HG02943 (cell line): Measurements from ENCODE around the gene OBSCN.
A peak's percentile ranks its signal among the peaks of the same experiment; 100 is the strongest.

ENCODE experiments used
- ATAC-seq: cut with Tn5 transposase; IDR thresholded peaks from one replicate; pipeline ENCODE4 v1.9.1; 2021; ENCODE audit warnings: mild to moderate bottlenecking, low read depth, moderate library complexity; ENCODE audit not compliant: unreplicated experiment

The OBSCN gene, protein sequence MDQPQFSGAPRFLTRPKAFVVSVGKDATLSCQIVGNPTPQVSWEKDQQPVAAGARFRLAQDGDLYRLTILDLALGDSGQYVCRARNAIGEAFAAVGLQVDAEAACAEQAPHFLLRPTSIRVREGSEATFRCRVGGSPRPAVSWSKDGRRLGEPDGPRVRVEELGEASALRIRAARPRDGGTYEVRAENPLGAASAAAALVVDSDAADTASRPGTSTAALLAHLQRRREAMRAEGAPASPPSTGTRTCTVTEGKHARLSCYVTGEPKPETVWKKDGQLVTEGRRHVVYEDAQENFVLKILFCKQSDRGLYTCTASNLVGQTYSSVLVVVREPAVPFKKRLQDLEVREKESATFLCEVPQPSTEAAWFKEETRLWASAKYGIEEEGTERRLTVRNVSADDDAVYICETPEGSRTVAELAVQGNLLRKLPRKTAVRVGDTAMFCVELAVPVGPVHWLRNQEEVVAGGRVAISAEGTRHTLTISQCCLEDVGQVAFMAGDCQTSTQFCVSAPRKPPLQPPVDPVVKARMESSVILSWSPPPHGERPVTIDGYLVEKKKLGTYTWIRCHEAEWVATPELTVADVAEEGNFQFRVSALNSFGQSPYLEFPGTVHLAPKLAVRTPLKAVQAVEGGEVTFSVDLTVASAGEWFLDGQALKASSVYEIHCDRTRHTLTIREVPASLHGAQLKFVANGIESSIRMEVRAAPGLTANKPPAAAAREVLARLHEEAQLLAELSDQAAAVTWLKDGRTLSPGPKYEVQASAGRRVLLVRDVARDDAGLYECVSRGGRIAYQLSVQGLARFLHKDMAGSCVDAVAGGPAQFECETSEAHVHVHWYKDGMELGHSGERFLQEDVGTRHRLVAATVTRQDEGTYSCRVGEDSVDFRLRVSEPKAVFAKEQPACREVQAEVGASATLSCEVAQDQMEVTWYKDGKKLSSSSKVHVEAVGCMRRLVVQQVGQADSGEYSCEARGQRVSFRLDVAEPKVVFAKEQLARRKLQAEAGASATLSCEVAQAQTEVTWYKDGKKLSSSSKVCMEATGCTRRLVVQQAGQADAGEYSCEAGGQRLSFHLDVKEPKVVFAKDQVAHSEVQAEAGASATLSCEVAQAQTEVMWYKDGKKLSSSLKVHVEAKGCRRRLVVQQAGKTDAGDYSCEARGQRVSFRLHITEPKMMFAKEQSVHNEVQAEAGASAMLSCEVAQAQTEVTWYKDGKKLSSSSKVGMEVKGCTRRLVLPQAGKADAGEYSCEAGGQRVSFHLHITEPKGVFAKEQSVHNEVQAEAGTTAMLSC (N-terminal part only)

DNA sequence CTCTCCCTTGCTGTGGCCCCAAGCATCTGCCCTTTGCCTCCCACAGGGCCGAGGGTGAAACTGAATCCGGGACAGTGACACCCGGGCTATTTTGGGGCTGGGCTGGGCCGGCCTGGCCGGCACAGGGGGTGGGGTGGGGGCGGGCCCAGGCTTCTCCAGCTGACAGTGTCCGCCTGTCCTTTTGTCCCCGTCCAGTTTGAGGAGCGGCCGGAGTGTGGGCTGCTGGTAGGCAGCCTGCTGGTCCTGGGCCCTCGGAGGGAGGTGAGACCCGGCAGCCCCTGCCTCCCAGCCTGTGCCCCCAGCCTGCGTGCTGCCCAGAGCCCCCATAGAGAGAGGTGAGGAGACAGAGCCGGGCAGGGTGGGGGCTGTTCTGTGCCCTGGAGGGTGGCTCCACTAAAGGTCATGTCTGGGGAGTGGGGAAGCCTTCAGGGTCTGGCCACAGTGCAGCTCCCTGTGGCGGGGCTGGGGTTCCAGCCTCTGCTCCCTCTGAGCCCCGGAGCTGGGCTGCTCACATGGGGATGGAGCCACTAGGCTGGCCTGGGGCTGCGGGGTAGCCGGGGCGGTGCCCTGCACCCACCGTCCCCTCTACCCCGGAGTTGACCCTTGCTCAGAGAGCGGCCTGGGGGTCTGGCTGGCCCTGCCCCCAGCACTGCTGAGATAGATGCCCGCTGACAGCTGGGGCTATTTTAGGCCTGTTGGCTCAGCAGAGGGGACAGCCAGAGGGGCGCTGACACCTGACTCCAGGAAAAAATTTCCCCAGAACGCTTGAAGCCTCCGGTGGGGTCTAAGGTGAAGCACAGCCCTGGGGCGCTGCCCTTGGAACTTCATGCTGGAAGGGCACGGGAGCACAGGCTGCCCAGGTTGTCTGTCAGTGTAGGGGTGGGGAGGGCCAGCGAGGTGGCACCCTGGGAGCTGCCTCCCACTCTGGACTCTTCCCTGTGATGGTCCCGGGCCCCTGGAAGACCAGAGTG lies at the start of gene OBSCN:
TSS of gene OBSCN (plus strand) at position 194 of the 971 bp plus-strand sequence. CDS start 3,740 bp downstream, outside the sequence.
- no peak for ATAC-seq

DNA sequence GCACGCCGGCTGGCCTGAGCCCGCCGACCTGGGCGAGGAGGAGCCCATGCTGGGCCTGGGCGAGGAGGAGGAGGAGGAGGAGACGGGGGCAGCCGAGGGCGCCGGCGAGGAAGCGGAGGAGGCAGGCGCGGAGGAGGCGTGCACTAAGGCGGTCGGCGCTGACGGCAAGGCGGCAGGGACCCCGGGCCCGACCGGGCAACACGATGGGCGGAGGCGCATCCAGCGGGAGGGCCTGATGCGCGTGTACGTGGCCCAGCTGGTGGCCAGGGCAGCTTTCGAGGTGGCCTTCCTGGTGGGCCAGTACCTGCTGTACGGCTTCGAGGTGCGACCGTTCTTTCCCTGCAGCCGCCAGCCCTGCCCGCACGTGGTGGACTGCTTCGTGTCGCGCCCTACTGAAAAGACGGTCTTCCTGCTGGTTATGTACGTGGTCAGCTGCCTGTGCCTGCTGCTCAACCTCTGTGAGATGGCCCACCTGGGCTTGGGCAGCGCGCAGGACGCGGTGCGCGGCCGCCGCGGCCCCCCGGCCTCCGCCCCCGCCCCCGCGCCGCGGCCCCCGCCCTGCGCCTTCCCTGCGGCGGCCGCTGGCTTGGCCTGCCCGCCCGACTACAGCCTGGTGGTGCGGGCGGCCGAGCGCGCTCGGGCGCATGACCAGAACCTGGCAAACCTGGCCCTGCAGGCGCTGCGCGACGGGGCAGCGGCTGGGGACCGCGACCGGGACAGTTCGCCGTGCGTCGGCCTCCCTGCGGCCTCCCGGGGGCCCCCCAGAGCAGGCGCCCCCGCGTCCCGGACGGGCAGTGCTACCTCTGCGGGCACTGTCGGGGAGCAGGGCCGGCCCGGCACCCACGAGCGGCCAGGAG lies 49.5 kb upstream of the OBSCN start:
- ATAC-seq, result no peak

DNA sequence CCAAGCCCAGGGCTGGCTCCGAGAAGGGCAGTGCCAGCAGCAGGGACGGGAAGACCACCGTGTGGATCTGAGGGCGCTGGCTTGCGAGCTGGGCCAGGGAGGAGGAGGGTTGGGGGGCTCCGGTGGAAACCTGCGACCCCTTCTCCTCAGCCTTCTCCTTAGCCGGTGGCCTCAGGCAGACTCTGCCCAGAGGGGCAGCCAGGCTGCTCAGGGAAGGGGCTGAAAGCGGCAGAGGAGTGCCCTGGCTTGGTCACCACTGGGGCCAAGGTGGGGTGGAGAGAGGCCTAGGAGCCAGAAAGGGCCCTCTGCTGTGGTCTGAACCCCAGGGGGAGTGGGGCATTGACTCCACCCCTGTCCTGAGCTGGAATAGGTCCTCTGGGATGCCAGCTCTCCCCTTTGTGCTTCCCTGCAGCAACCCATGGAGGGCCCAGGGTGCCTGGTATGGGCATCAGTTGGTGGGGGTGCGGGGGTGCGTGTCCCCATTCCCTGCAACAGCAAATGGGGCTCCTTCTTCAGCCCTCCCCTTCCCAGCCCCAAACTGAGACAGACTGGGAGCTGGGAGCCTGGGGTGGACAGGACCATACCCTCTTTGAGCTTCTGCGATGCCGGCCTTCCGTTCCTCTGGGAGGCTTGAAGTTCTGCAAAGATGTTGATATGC lies 48.7 kb upstream of the OBSCN start:
- no peak for ATAC-seq

DNA sequence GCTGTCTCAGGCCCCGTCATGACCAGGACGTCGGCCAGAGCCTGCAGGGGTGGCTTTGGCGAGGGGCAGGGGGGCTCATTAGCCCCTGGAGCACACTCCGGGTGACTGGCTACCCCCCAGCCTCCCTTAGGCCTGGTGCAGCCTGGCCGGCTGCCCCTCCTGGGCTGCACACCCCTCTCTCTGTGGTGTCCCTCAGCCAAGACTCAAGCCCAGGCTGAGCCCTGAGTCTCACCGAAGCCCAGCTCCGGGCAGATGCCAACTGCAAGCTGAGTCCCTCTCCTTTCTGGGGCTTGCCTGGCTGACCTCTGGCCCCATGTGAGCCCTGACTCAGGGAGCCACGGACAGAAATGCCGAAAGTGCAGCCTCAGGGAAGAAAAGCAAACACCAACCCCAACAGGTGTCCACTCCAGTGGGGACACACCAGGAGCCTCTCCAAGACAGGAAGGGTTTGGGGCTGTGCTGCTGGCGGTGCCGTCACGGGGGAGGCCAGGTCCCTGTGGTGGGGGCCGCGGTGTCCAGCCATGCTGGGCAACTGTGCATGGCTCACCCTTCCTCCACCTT lies 47.6 kb upstream of the OBSCN start:
- ATAC-seq, result no peak

DNA sequence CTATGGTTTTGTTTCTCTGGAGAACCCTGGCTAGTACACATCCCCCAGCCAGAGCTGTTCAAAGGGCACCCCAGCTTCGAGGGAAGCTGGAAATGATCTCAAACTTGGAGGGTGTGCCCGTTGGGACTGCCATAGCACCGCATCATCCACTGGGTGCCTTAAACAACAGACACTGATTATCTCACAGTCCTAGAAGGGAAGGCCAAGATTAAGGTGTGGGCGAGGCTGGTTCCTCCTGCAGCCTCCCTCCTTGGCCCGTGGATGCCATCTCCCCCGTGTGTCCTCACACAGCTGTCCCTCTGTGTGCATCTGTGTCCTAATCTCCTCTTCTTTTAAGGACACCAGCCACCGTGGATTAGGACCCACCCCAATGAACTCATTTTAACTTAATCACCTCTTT lies 46.5 kb upstream of the OBSCN start:
- ATAC-seq, result no peak

DNA sequence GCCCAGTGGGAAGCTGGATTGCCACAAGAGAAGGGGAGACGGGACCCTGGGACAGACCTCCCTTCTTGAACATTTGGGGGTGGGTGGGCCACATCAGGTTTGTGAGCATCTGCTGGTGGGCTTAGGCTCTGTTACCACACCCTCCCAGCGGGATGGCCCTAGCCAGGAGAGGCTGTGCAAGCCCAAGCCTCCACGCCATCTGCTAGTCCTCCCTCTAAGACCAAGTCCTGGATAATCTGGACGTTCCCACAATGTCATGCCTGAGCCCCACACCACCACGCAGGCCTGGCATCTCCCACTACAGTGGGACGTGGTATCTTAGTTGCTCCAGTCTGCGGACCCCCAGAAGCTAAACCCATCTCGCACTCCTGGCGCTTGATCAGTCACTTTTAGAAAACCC lies 46.0 kb upstream of the OBSCN start:
- ATAC-seq, result no peak

DNA sequence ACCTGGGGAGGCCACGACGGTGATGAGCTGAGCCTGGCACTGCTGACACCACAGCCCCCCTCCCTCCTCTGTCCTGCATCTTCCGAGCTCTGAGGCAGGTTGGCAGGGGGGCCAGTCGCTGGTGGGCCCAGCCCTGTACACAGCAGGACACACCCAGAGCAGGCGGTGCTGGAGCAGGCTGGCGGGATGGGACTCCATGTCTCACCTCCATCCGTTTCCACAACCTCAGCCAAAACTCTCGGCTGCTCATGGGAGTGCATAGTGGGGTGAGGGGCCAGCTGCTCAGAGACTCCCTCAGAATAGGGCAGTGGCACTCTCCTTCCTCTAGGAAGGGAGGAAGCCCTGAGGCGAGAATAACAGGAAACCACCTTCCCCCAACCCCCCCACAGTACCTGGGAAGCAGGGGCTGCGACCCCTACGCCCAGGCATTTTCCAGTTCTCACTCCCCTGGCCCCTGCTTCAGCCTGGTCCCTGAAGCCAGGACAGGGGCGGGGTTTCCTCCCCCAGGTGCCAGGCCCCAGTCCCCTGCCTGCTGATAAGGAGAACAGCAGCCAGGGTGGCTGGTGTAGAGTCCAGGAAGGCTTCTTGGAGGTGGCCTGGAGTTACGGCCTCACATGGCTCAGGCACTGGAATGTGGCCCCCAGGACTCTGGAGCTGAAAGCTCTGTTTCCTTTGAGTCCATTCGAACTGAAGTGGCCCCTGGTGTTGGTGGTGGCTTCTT lies 45.4 kb upstream of the OBSCN start:
- no peak for ATAC-seq

DNA sequence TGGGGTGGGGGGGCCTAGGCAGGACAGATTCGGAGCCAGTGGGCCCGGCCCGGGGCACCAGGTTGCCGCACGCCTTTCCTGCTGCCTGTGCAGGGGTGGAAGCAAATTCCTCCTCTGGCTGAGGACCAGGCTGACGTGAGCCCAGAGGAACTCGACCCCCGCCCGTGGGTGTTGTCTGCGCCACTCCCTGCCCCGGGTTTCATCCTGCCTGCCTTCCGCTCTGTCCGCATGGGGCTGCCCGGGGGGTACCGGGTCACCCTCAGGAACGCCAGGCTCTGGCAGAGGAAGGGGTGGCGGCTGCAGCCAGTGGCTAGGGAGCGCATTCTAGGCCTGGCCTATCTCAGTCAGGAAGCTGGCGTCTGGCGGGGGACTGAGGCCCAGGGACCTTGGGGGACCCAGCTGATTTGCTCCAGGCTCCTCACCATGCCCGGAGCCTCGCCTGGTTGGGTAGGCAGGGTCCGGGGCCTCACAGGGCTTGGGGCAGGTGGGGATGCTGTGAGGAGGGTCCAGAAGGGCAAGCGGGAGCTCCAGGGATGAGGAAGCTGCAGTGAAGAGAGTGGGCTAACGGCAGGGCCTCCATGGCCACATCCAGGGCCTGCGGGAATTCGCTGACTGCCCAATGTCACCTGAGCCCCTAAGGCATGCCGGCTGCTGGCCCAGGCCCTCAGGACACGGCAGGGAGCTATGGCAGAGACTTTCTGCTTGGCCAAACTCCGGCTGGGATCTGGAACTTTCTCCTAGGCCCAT lies 44.7 kb upstream of the OBSCN start:
- ATAC-seq, result no peak

DNA sequence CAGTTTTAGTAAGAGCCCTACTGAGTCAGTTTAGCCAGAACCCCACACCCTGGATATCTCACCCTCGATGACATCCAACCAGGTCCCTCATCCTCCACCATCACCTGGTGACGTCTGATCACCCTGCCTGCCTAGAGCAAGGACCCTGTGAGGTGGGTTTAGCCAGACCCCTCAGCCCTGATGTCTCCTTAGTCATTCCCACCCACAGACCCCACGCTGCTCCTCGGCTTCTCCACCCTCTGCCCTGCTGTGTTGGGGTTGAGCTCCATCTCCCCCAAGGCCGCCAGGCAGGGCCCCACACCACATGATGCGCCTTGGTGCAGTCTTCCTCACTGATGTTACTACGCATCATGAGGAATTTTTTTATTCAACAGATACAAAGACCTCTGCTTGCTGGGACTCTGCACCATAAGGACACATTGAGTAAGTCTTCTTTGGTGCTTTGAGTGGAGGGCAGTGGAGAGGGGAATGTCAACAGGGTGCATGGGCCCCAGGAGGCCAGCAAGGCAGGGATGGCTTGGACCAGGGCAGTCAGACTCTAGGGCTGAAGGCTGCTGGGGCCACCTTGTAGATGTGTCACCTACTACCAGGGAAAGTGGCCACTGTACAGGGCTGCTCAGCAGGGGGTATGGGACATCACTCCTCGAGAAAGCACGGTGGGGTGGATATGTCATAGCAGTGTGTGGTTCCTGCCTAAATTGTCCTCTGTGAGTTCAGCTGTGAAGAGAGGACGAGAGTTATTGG lies 43.9 kb upstream of the OBSCN start:
- no peak for ATAC-seq

DNA sequence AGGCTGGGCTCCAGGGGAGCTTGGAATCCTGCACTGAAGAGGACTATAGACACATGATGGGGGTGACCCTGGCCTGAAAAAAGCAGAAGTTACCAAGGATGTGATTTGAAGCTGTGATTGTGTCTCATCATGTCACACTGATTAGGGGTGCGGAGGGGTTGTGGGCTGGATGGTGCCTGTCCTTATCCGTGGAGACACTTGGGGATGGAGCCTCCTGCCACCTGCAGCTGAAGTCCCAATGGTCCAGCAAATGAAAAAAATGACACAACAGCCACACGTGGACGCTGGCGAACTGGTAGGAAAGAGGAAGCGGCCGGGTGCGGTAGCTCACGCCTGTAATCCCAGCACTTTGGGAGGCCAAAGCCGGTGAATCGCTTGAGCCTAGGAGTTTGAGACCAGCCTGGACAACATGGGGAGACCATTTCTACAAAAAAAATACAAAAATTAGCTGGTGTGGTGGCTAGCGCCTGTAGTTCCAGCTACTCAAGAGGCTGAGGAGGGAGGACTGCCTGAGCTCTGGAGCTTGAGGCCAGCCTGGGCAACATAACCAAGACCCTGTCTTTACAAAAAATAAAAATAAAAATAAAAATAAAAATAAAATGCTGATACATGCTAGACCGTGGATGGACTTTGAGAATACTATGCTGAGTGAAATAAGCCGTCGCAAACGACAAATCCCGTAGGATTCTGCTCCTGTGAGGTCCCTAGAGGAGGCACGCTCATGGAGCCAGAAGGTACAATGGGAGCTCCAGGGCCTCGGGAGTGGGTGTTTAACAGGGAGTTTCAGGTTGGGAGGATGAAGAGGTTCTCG lies 43.1 kb upstream of the OBSCN start:
- ATAC-seq, result peak; percentile 2

DNA sequence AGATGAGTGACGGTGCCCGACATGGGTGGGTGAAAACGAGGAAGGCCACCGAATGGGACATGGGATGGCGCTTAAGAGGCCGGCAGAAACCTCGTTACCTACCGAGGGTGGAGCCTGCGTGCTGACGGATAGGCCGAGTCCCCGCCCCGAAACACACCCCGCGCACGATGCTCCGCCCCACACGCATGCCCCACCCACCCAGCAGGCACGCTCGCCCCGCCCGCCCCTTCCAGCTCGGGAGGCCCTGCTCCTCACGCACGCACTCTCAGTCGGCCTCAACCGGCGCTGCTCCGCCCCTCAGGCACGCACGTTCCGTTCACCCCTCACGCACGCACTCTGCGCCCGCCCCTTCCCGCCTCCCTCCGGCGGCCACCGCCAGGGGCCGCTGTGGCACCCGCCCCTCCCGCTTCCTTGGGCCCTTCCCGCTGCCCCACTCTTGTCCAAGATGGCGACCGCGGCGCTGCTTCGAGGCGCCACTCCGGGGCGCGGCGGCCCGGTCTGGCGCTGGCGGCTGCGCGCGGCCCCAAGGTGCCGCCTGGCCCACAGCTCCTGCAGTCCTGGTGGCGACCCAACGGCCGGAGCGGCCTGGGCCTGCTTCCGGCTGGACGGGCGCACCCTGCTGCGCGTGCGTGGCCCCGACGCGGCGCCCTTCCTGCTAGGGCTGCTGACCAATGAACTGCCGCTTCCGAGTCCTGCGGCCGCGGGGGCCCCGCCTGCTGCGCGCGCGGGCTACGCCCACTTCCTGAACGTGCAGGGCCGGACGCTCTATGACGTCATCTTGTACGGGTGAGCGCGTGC lies 42.3 kb upstream of the OBSCN start, which contains the start of gene IBA57:
TSS of gene IBA57 (plus strand) at position 433 of the 798 bp plus-strand sequence. CDS start at position 446, 13 bp downstream.
- peak; percentile 79 for ATAC-seq

DNA sequence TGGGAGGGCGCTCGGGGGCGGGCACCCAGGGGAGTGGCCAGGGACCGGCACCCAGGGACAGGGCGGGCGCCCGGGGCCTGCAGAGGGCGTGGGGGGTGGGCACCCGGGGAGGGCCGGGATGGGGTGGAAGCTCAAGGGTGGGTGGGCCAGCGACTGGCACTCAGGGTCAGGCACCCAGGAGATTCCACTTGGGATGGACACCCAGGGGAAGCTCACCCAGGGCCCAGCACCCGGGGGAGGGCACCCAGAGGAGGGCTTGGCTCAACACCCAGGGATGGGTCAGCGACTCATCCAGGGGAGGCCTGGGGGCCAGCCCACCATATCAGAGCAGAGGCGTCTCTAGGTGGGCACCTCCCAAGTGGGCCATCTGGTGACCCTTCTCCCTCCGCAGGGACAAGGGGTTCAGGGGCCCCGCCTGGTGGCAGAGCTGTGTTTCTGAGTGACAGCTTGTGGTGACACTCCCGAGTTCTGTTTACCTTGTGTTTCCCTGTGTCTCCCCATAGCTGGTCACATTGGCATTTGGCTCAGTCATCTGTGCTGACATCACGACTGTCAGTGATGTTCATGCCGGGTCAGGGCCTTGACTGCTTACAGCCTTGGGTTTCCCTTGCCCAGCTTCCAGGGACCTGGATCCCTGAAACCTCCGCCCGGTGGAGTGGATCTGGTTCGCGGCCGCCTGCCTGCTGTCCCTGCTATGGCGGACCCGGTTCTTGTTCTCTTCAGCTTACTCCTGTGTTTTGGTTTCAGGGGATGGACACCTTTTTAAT lies 41.5 kb upstream of the OBSCN start:
- peak; percentile 8 for ATAC-seq

DNA sequence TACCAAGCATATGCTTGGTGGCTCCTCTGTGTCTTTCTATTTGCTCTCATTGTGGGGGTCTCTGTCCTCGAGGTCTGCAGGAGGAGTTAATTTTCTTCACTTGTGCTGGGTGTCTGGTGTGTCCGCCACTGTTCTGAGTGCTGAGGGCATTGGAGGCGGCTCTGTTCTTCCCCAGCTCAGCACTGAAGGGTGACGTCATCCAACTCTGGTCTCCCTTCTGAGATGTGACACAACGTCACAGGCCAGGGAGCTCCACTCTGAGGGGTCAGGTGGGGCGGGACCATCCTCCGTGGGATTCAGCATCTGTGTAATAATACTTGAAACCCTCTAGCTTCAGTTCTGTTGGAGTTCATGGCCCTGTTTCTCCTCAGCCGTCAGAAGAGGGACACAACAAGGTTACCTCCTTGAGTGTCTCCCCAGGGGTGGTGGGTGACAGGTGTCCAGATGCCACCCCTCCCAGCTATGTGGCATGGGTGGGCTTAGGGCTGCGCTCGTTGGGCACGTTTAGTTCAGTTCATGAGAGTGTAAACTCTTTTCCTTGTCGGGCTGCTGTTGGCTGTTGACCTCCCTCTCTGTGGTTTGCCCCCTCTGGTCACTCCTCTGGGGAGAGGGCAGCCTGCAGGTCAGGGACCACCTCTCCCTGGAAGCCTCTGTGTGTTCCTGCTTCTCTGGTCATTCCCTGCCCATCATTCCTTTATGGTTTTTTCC lies 39.1 kb upstream of the OBSCN start:
- no peak for ATAC-seq
